Measurements from ENCODE around the gene ZNF487. TPM values are rescaled to one million over a fixed set of nuclear protein-coding genes. Genes with fewer than 3 reads are reported as not detected.
A peak's percentile ranks its signal among the peaks of the same experiment; 100 is the strongest.

ZNF487 gene
- 1 to 10 TPM; 2.8 to 4.5 TPM for total RNA-seq

GRCh38 chr10:43436291-43437140 is at the start of gene ZNF487:
TSS of gene ZNF487 (plus strand) at chr10:43437111. CDS start at chr10:43475814, 38,703 bp downstream.
- no peaks in the 10 kb centered on the region for H3K9me3 ChIP-seq
- peak within 1 kb of the TSS; percentile 95 to 99 for H3K9ac ChIP-seq (ENCODE audit: low read depth in 2 of 2, low read length in 2 of 2)
- intact Hi-C loops (cut with DNase I): no loop called here
- H3K27ac ChIP-seq: peak within 1 kb of the TSS; percentile 94
- H3K36me3 ChIP-seq: no peaks in the 10 kb centered on the region
- H3K4me1 ChIP-seq: no peaks in the 10 kb centered on the region
- no peak for TF ChIP-seq CTCF (IDR thresholded peaks at IDR 0.05)
- DNase-seq: peak; percentile 92
- H3K4me3 ChIP-seq: peak within 1 kb of the TSS; percentile 50
- H3K27me3 ChIP-seq: no peaks in the 10 kb centered on the region

GRCh38 chr10:43387678-43388032 is 49.3 kb upstream of the ZNF487 start:
- TF ChIP-seq CTCF (IDR thresholded peaks at IDR 0.05): no peak
- H3K36me3 ChIP-seq: peaks cover 50% of the 10 kb centered on the region
- no peaks in the 10 kb centered on the region for H3K9me3 ChIP-seq
- no peak overlapping the region for H3K4me3 ChIP-seq
- intact Hi-C loops (cut with DNase I): no loop called here
- no peak overlapping the region for H3K27ac ChIP-seq
- no peak for DNase-seq
- peaks cover 9% of the 10 kb centered on the region for H3K4me1 ChIP-seq
- H3K9ac ChIP-seq (ENCODE audit: low read depth in 2 of 2, low read length in 2 of 2): no peak overlapping the region
- no peaks in the 10 kb centered on the region for H3K27me3 ChIP-seq

GRCh38 chr10:43389867-43390266 is 47.0 kb upstream of the ZNF487 start:
- Histone ChIP-seq H3K9ac (ENCODE audit: low read depth in 2 of 2, low read length in 2 of 2) (no peak overlapping the region), H3K27ac (no peak overlapping the region), H3K4me1 (peaks cover 4% of the 10 kb centered on the region), H3K4me3 (no peak overlapping the region), H3K27me3 (no peaks in the 10 kb centered on the region), H3K9me3 (no peaks in the 10 kb centered on the region), H3K36me3 (peaks cover 61% of the 10 kb centered on the region)
- intact Hi-C loops (cut with DNase I): no loop called here
- DNase-seq: no peak
- no peak for TF ChIP-seq CTCF (IDR thresholded peaks at IDR 0.05)

GRCh38 chr10:43390333-43390732 is 46.6 kb upstream of the ZNF487 start:
- intact Hi-C loops (cut with DNase I): no loop called here

GRCh38 chr10:43390759-43391158 is 46.2 kb upstream of the ZNF487 start:
- no peaks in the 10 kb centered on the region for H3K9me3 ChIP-seq
- TF ChIP-seq CTCF (IDR thresholded peaks at IDR 0.05): no peak
- peaks cover 59% of the 10 kb centered on the region for H3K36me3 ChIP-seq
- no peaks in the 10 kb centered on the region for H3K27me3 ChIP-seq
- H3K9ac ChIP-seq (ENCODE audit: low read depth in 2 of 2, low read length in 2 of 2): no peak overlapping the region
- intact Hi-C loops (cut with DNase I): no loop called here
- H3K4me3 ChIP-seq: no peak overlapping the region
- no peak for DNase-seq
- peaks cover 7% of the 10 kb centered on the region for H3K4me1 ChIP-seq
- no peak overlapping the region for H3K27ac ChIP-seq

More at GRCh38 chr10:43390333-43390732, 46.6 kb upstream of the ZNF487 start:
- H3K9ac ChIP-seq (ENCODE audit: low read depth in 2 of 2, low read length in 2 of 2): no peak overlapping the region
- DNase-seq: no peak
- H3K4me1 ChIP-seq: peaks cover 7% of the 10 kb centered on the region
- no peak for TF ChIP-seq CTCF (IDR thresholded peaks at IDR 0.05)
- no peaks in the 10 kb centered on the region for H3K9me3 ChIP-seq
- no peaks in the 10 kb centered on the region for H3K27me3 ChIP-seq
- no peak overlapping the region for H3K4me3 ChIP-seq
- H3K27ac ChIP-seq: no peak overlapping the region
- H3K36me3 ChIP-seq: peaks cover 61% of the 10 kb centered on the region

All from colonic mucosa (tissue), 4 donors.